GM12878 (cell line): ENCODE data around the gene C19orf44. TPM values are rescaled to one million over a fixed set of nuclear protein-coding genes. Genes with fewer than 3 reads are reported as not detected.
"Not testable (repeated sequence)": the region's sequence is repeated elsewhere in the genome, so short reads cannot be mapped to it uniquely, and the experiment has no call there.

Experiments used
- ATAC-seq: fragments of 200-7000 bp; cut with Tn5 transposase; 3 replicates; pipeline ENCODE4 v1.9.1; 2020; ENCODE audit warnings: mild to moderate bottlenecking, moderate library complexity
- BruUV-seq: library from RNA; stranded (reverse); fragments of 400-500 nt; replicated peaks from 2 replicates; lab custom pipeline; 2021; lab: Mats Ljungman, UMichigan
- CTCF ChIA-PET: fragments of 300-600 bp; sonication (Branson Sonifier 250); formaldehyde crosslinking; extraction: SDS; loops from one replicate; lab custom pipeline; 2021; ENCODE audit warnings: inconsistent platforms; lab: Yijun Ruan, JAX
- POLR2A ChIA-PET: fragments of 350-600 bp; formaldehyde crosslinking; extraction: SDS; loops from one replicate; lab custom pipeline; 2021; ENCODE audit warnings: inconsistent platforms; lab: Charles Lee
- RAD21 ChIA-PET: fragments of 300-600 bp; sonication (Branson Sonifier 250); formaldehyde crosslinking; loops from one replicate; lab custom pipeline; 2023; ENCODE audit warnings: antibody characterized with exemption; ENCODE audit not compliant: unreplicated experiment; lab: Charles Lee
- SMC1A ChIA-PET: fragments of 300-600 bp; sonication (Branson Sonifier 250); formaldehyde crosslinking; loops from one replicate; lab custom pipeline; 2023; ENCODE audit not compliant: unreplicated experiment, uncharacterized antibody; lab: Charles Lee
- DNase-seq: peaks from one replicate; pipeline ENCODE4 v3.0.0-alpha.2; 2011; ENCODE audit warnings: low read depth, low spot score
- FAIRE-seq: peaks from 3 replicates; lab custom pipeline; 2011; peaks lifted over from hg19 to GRCh38; lab: Jason Lieb, UNC
- H2AFZ ChIP-seq: 2 replicates; pipeline ENCODE4 v1.6.0; 2011; ENCODE audit warnings: low read depth, low read length, control low read depth; ENCODE audit not compliant: control insufficient read depth
- H3K27ac ChIP-seq: 2 replicates; pipeline ENCODE4 v1.5.1; 2011; ENCODE audit warnings: control low read depth; ENCODE audit not compliant: control insufficient read depth, insufficient read depth
- H3K27me3 ChIP-seq, 2 experiments: replicated peaks in 1 of 2; 2 replicates each; pipeline versions ENCODE4 v1.6.0 to v1.6.1; 2011; ENCODE audit warnings: low read length in 1 of 2; ENCODE audit not compliant: control insufficient read depth in 2 of 2, insufficient read depth in 2 of 2
- H3K36me3 ChIP-seq, 2 experiments: 2 replicates each; pipeline ENCODE4 v1.5.1; 2011; ENCODE audit warnings: low read length in 1 of 2; ENCODE audit not compliant: control insufficient read depth in 2 of 2, insufficient read depth in 2 of 2
- H3K4me1 ChIP-seq: 2 replicates; pipeline ENCODE4 v1.6.1; 2011; ENCODE audit warnings: mild to moderate bottlenecking, low read length, moderate library complexity, mixed read lengths; ENCODE audit not compliant: control insufficient read depth, insufficient read depth
- H3K4me2 ChIP-seq: 2 replicates; pipeline ENCODE4 v1.6.0; 2011; ENCODE audit warnings: control low read depth; ENCODE audit not compliant: control insufficient read depth, insufficient read depth
- H3K4me3 ChIP-seq: fragments of 200-600 bp; sonication (generic); 2 replicates; pipeline ENCODE4 v1.5.1; 2016
- H3K79me2 ChIP-seq: 2 replicates; pipeline ENCODE4 v1.6.0; 2011; ENCODE audit warnings: low read length; ENCODE audit not compliant: control insufficient read depth, insufficient read depth
- H3K9ac ChIP-seq: 2 replicates; pipeline ENCODE4 v1.8.0; 2011; ENCODE audit warnings: low read length, control low read depth, mixed read lengths; ENCODE audit not compliant: control insufficient read depth, insufficient read depth
- H3K9me3 ChIP-seq: replicated peaks from 3 replicates; pipeline ENCODE4 v1.5.1; 2011; ENCODE audit warnings: mild to moderate bottlenecking, low read length; ENCODE audit not compliant: control insufficient read depth, insufficient read depth
- H4K20me1 ChIP-seq: 2 replicates; pipeline ENCODE4 v1.6.0; 2011; ENCODE audit not compliant: control insufficient read depth, insufficient read depth
- HDGF ChIP-seq: fragments of 450-650 bp; IDR thresholded peaks from 2 replicates; pipeline ENCODE4 v1.6.1; 2016; ENCODE audit warnings: antibody characterized with exemption
- SREBF2 ChIP-seq: IDR thresholded peaks from 2 replicates; pipeline ENCODE4 v1.6.1; 2012; ENCODE audit warnings: mild to moderate bottlenecking, low read length
- ZNF384 ChIP-seq: IDR thresholded peaks from 2 replicates; pipeline ENCODE4 v1.6.1; 2012; ENCODE audit warnings: low read depth, mild to moderate bottlenecking, low read length, improper control_type of control experiment, borderline replicate concordance
- WGBS: methylation state at CpG from one replicate; pipeline ENCODE4 v1.1.6; 2016; ENCODE audit warnings: low lambda C conversion rate; ENCODE audit not compliant: insufficient replicate concordance, insufficient coverage; ENCODE audit errors: missing lambda C conversion rate; 5-methylcytosine and 5-hydroxymethylcytosine counted together
- in situ Hi-C: fragments of 300-500 bp; cut with MboI; formaldehyde crosslinking; loops from 9 replicates; pipeline ENCODE4 v1.14.3; 2018; ENCODE audit warnings: mixed read lengths
- intact Hi-C: fragments of 100-400 bp; cut with micrococcal nuclease; formaldehyde crosslinking; loops from one replicate; pipeline ENCODE4 v1.14.2; 2022; ENCODE audit not compliant: unreplicated experiment
- polyA plus RNA-seq, 11 experiments: library from polyadenylated mRNA; depleted of rRNA in 4 of 11; unstranded in 6 of 11; stranded (reverse) in 5 of 11; fragments of >200 nt; fragmentation: Nextera tagmentation in 4 of 11; fragmentation: Illumina TruSeq in 1 of 11; extraction: Ambion mirVana in 4 of 11; extraction: Trizol in 1 of 11; gene quantifications; 1 replicate in 1 of 11; 2 replicates in 10 of 11; pipeline versions ENCODE4 v1.2.1 to v1.2.3, GENCODE V29; 2011 to 2016; ENCODE audit warnings: inconsistent platforms in 2 of 11, missing spikeins in 2 of 11, low read depth in 1 of 11
- total RNA-seq, 4 experiments: library from RNA; depleted of rRNA in 3 of 4; stranded (reverse); fragments of >200 nt in 3 of 4; fragmentation: Illumina TruSeq in 1 of 4; extraction: Trizol in 1 of 4; gene quantifications; 2 replicates each; pipeline versions ENCODE4 v1.2.1 to v1.2.3, GENCODE V29; 2013 to 2021

C19orf44 gene
- total and polyA plus RNA-seq, 10 of the 15 experiments (the other 5 are each of a cell fraction or from before 2014, with no cell fraction given), result 0.26 to 5.2 (median 3.6) TPM

GRCh38 chr19:16482745-16483144, 13.4 kb upstream of the C19orf44 start:
- no peak for ATAC-seq
- TF ChIP-seq HDGF (no peak), ZNF384 (no peak), SREBF2 (no peak)
- TF ChIP-seq, all 136 proteins: peak for 0
- H3K27me3 ChIP-seq, result no peaks in the 10 kb centered on the region
- H3K27ac ChIP-seq, result no peak overlapping the region
- ChIA-PET POLR2A (interaction anchor here (1.0 kb wide), 1 partner anchor 107 kb away, joined by 3 read pairs; no protein-coding TSS in a partner anchor), RAD21 (no interaction called here), SMC1A (interaction anchor here (0.8 to 1.1 kb wide), 2 partner anchors 13 to 59 kb away, joined by 3 read pairs; no protein-coding TSS in a partner anchor), CTCF (no interaction called here)
- no peak overlapping the region for H3K9ac ChIP-seq
- H3K4me3 ChIP-seq, result no peak overlapping the region
- intact Hi-C loops (no loop called here), in situ Hi-C loops (no loop called here)
- 61% methylated on average over 7 of the region's 7 CpGs for WGBS
- no peaks in the 10 kb centered on the region for H3K4me1 ChIP-seq
- BruUV-seq, result no TSS peak
- no peaks in the 10 kb centered on the region for H3K79me2 ChIP-seq
- FAIRE-seq, result no peak
- no peaks in the 10 kb centered on the region for H3K9me3 ChIP-seq
- H3K36me3 ChIP-seq, result no peaks in the 10 kb centered on the region
- DNase-seq, result no peak
- H3K4me2 ChIP-seq, result no peak overlapping the region
- H2AFZ ChIP-seq, result no peak overlapping the region
- no peaks in the 10 kb centered on the region for H4K20me1 ChIP-seq

- H3K4me1 ChIP-seq, H3K4me2 ChIP-seq, intact Hi-C loops, H3K9ac ChIP-seq, H3K27me3 ChIP-seq, H3K4me3 ChIP-seq, DNase-seq, in situ Hi-C loops, H2AFZ ChIP-seq, H3K79me2 ChIP-seq, FAIRE-seq, H3K27ac ChIP-seq, H3K9me3 ChIP-seq, BruUV-seq, H3K36me3 ChIP-seq, CTCF ChIA-PET, ATAC-seq, H4K20me1 ChIP-seq: not testable (repeated sequence)
- WGBS, result 60% methylated on average over 4 of the region's 4 CpGs
- RAD21 ChIA-PET, result interaction anchor here (1.2 kb wide), 1 partner anchor 98 kb away, joined by 3 read pairs; no protein-coding TSS in a partner anchor
- SMC1A ChIA-PET, result interaction anchor here (1.0 to 3.3 kb wide), 2 partner anchors 11 to 143 kb away, joined by 4 to 11 read pairs; partner anchors contain the start of genes C19orf44 and CALR3
- POLR2A ChIA-PET, result interaction anchor here (0.9 kb wide), 1 partner anchor 14 kb away, joined by 3 read pairs; no protein-coding TSS in a partner anchor
Observed at GRCh38 chr19:16486476-16486875, 9.7 kb upstream of the C19orf44 start.
